ENCODE data around the gene RALY. TPM values are rescaled to one million over a fixed set of nuclear protein-coding genes. Genes with fewer than 3 reads are reported as not detected.

RALY gene
- total RNA-seq, 1 donor from 2014 or later, result 234 TPM

DNA sequence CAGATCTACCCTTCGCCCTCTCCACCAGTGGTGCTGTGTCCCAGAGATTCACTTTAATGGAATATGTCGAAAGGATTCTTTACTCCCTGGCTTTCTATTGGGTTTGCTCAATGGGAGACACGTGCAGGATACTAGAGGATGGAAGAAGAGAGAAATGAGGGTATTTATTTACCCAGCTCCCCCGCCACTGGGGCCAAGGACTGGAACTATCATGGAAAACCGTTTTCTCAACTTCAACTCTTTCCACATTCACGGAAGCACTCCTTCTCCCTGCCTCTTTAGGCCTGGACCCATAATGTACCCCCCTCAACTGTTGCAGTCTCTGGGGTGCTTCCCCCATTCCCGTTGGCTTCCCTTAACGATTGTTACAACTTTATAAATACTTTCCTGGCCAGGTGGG is 26.6 kb upstream of the RALY start:
- H3K4me1 Mint-ChIP-seq (ENCODE audit: low read depth, unreplicated experiment), result peaks cover 8% of the 10 kb centered on the region
- TF ChIP-seq, protein P1, sequence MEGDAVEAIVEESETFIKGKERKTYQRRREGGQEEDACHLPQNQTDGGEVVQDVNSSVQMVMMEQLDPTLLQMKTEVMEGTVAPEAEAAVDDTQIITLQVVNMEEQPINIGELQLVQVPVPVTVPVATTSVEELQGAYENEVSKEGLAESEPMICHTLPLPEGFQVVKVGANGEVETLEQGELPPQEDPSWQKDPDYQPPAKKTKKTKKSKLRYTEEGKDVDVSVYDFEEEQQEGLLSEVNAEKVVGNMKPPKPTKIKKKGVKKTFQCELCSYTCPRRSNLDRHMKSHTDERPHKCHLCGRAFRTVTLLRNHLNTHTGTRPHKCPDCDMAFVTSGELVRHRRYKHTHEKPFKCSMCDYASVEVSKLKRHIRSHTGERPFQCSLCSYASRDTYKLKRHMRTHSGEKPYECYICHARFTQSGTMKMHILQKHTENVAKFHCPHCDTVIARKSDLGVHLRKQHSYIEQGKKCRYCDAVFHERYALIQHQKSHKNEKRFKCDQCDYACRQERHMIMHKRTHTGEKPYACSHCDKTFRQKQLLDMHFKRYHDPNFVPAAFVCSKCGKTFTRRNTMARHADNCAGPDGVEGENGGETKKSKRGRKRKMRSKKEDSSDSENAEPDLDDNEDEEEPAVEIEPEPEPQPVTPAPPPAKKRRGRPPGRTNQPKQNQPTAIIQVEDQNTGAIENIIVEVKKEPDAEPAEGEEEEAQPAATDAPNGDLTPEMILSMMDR (IDR thresholded peaks at IDR 0.05; ENCODE audit: partially characterized antibody, unreplicated experiment), result no peak
- H3K27ac Mint-ChIP-seq (ENCODE audit: unreplicated experiment), result no peak overlapping the region
- H3K36me3 Mint-ChIP-seq (ENCODE audit: unreplicated experiment), result no peaks in the 10 kb centered on the region
- peaks cover 3% of the 10 kb centered on the region for H3K9me3 Mint-ChIP-seq (ENCODE audit: unreplicated experiment)
- H3K4me3 Mint-ChIP-seq (ENCODE audit: unreplicated experiment), result no peak overlapping the region
- H3K27me3 Mint-ChIP-seq (ENCODE audit: unreplicated experiment), result peaks cover 2% of the 10 kb centered on the region
- no peak for DNase-seq

DNA sequence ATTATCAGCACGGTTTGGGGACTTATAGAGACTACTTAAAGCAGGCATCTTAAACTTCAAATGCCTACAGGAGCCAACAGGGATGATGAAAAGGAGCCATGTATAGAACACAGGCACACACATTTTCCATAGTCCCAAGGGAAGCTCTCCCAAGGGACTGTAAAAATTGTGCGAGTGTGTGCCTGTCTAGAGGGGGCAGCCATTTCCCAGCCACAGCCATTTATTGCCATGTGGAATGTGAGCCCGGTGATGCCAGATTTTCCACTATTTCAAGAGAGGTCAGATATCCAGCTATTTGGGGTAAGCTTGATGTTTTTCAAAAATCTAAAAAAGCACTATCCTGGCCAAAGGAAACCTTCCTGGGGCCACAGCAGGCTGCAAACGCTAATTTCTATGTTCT is 24.1 kb upstream of the RALY start:
- Mint-ChIP-seq H3K9me3 (ENCODE audit: unreplicated experiment) (no peaks in the 10 kb centered on the region), H3K36me3 (ENCODE audit: unreplicated experiment) (no peaks in the 10 kb centered on the region), H3K4me1 (ENCODE audit: low read depth, unreplicated experiment) (peaks cover 2% of the 10 kb centered on the region), H3K4me3 (ENCODE audit: unreplicated experiment) (no peak overlapping the region), H3K27ac (ENCODE audit: unreplicated experiment) (no peak overlapping the region), H3K27me3 (ENCODE audit: unreplicated experiment) (no peaks in the 10 kb centered on the region)
- TF ChIP-seq, protein P1 (IDR thresholded peaks at IDR 0.05; ENCODE audit: partially characterized antibody, unreplicated experiment), result no peak
- no peak for DNase-seq

GRCh38 chr20:33970229-33970628 is 23.5 kb upstream of the RALY start:
- no peak overlapping the region for H3K4me3 Mint-ChIP-seq (ENCODE audit: unreplicated experiment)
- H3K9me3 Mint-ChIP-seq (ENCODE audit: unreplicated experiment), result no peaks in the 10 kb centered on the region

DNA sequence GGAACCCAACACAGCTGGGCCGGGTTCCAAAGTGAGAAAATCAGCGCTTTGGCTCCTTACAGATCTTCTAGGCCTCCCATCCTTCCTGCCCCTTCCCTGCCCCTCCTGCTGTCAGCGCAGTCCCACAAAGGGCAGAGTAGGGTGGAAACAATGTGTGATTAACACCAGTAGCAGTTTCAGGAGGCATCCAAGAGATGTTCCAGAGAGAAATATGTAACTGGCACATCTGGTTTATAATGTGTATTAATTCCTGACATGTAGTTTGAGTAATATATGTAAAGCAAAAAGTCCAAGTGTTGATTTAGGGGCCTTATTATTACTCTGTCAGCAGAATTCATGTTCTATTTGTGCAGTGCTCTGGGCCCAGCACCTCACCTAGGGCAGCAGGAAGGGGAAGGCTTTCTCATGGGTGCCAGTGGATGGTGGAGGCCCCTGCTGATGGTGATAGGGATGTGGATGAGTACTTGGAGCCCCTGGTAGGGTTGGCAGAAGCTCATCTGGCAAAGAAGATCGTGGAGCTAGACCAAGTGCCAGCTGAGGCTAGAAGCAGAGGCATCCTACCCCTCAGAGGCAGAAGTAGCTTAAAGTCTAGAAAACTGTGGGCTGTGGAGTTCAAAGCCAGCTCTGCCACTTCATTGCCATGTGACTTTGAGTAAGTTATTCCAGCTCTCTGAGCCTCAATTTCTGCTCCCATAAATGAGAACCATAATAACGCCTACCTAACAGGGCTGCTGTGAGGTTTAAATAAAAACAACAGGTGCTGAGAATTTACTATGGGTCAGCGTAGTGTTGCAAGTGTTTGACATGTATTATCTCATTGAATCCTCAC is 22.4 kb upstream of the RALY start:
- Mint-ChIP-seq H3K36me3 (ENCODE audit: unreplicated experiment) (no peaks in the 10 kb centered on the region), H3K9me3 (ENCODE audit: unreplicated experiment) (no peaks in the 10 kb centered on the region), H3K27ac (ENCODE audit: unreplicated experiment) (no peak overlapping the region), H3K4me1 (ENCODE audit: low read depth, unreplicated experiment) (no peaks in the 10 kb centered on the region), H3K27me3 (ENCODE audit: unreplicated experiment) (no peaks in the 10 kb centered on the region), H3K4me3 (ENCODE audit: unreplicated experiment) (no peak overlapping the region)
- no peak for DNase-seq
- TF ChIP-seq, protein P1 (IDR thresholded peaks at IDR 0.05; ENCODE audit: partially characterized antibody, unreplicated experiment), result no peak

More at GRCh38 chr20:33970229-33970628, 23.5 kb upstream of the RALY start:
- H3K36me3 Mint-ChIP-seq (ENCODE audit: unreplicated experiment), result no peaks in the 10 kb centered on the region
- H3K27ac Mint-ChIP-seq (ENCODE audit: unreplicated experiment), result no peak overlapping the region
- H3K27me3 Mint-ChIP-seq (ENCODE audit: unreplicated experiment), result no peaks in the 10 kb centered on the region
- no peak for DNase-seq
- no peaks in the 10 kb centered on the region for H3K4me1 Mint-ChIP-seq (ENCODE audit: low read depth, unreplicated experiment)
- TF ChIP-seq, protein P1 (IDR thresholded peaks at IDR 0.05; ENCODE audit: partially characterized antibody, unreplicated experiment), result no peak

DNA sequence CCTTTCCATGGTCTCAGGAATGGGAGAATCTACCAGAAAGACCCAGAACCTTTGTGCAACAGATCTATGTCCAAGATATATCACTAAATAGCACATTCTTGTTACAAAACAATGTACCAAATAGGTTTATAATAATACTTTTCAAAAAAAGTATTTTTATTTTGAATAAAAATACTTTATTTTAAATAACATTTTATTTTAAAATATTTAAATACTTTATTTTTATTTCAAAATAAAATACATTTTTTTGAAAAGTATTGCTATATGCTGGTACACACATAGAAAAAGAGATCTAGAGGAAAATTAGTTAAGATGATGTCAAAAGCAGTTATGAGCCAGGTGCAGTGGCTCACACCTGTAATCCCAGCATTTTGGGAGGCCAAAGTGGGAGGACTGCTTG is 16.8 kb upstream of the RALY start:
- Mint-ChIP-seq H3K36me3 (ENCODE audit: unreplicated experiment) (no peaks in the 10 kb centered on the region), H3K4me3 (ENCODE audit: unreplicated experiment) (no peak overlapping the region), H3K4me1 (ENCODE audit: low read depth, unreplicated experiment) (no peaks in the 10 kb centered on the region), H3K27me3 (ENCODE audit: unreplicated experiment) (no peaks in the 10 kb centered on the region), H3K9me3 (ENCODE audit: unreplicated experiment) (no peaks in the 10 kb centered on the region), H3K27ac (ENCODE audit: unreplicated experiment) (no peak overlapping the region)
- no peak for DNase-seq
- TF ChIP-seq, protein P1 (IDR thresholded peaks at IDR 0.05; ENCODE audit: partially characterized antibody, unreplicated experiment), result no peak
